Measurements from ENCODE around the gene CIZ1.

The CIZ1 gene

DNA sequence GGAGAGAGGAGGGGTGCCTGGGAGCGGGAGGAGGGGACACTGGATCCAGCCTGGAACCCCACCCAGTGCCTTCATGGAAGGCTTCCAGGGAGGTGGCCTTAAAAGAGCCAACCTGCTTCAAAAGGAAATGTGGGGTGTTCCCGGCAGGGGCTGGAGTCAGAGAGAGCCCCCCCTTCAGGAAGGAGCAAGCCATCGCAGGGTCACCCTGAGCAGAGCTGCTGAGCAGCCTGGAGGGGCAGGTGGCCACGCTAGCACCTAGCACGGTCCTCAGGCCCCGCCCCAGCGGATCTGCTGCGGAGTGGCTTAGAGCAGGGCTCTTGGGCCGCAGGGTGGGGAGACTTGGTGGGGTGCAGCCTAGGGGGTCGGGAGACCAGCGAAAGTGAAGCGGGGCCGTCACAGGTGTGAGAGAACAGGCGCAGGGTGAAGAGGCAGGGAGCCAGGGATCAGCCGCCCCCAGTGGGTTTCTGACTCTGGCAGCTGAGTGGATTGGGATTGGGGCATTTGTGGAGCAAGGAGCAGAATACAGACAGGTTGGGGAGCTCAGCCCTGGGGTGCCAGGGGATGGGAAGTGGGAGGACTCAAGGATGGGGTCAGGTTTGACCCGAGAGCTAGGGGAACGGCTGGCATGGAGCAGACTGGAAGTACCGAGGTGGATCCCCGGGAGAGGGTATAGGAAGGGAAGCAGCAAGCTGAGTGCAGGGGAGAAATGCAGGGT is 40.6 kb downstream of the CIZ1 start:
- no peak overlapping the region for H3K27ac ChIP-seq
- TF ChIP-seq CTCF (conservative IDR thresholded peaks at IDR 0.05) = no peak
- no peak for TF ChIP-seq ZFX (IDR thresholded peaks at IDR 0.05)

GRCh38 chr9:128149951-128150593 is 41.3 kb downstream of the CIZ1 start:
- H3K27ac ChIP-seq = no peak overlapping the region
- no peak for TF ChIP-seq CTCF (conservative IDR thresholded peaks at IDR 0.05)
- TF ChIP-seq ZFX (IDR thresholded peaks at IDR 0.05) = no peak

GRCh38 chr9:128149001-128149701 is 42.2 kb downstream of the CIZ1 start, which contains the start of gene LCN2:
LCN2 (plus strand) TSS chr9:128149453; CDS start chr9:128149526, 73 bp downstream.
- TF ChIP-seq ZFX (IDR thresholded peaks at IDR 0.05) = no peak
- TF ChIP-seq CTCF (conservative IDR thresholded peaks at IDR 0.05) = no peak
- H3K27ac ChIP-seq = no peak within 1 kb of the TSS

- no peak overlapping the region for H3K27ac ChIP-seq
- no peak for TF ChIP-seq CTCF (conservative IDR thresholded peaks at IDR 0.05)
- TF ChIP-seq ZFX (IDR thresholded peaks at IDR 0.05) = no peak
Observed at GRCh38 chr9:128148509-128149000, 42.8 kb downstream of the CIZ1 start.

GRCh38 chr9:128146591-128147120 is 44.7 kb downstream of the CIZ1 start:
- no peak for TF ChIP-seq CTCF (conservative IDR thresholded peaks at IDR 0.05)
- TF ChIP-seq ZFX (IDR thresholded peaks at IDR 0.05) = no peak
- no peak overlapping the region for H3K27ac ChIP-seq

DNA sequence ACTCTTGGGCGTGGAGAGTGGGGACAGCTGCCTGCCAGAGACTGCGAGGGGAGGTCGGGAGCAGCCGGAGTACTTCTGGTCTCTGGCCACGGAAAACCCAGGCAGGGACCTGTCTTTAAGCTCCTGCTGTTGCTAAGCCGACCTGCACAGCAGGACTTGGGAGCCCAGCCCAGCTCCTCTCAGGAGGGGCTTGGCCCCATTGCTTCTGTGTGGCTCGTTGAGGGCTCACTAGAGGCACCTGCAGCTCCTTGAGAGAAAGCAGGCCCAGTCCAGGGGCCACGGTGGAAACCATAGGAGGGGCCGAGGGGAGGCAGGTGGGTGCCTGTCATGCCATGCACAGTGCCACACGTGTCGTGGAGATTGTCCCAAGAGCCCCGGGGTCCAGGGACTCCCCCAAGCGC is 45.4 kb downstream of the CIZ1 start:
- TF ChIP-seq ZFX (IDR thresholded peaks at IDR 0.05) (no peak), CTCF (conservative IDR thresholded peaks at IDR 0.05) (no peak)
- no peak overlapping the region for H3K27ac ChIP-seq

Data from C4-2B (cell line).